Activated CD8-positive, alpha-beta memory T cell treated with anti-CD3 and anti-CD28 coated beads, Interleukin-2, amount 10 ng/mL, durations not matched to agents 7 days and 5 days (primary cell): ENCODE measurements around the gene IL12A. TPM values are rescaled to one million over a fixed set of nuclear protein-coding genes. Genes with fewer than 3 reads are reported as not detected.

Experiments
- ATAC-seq: fragments of 150-1000 bp; cut with Tn5 transposase; one replicate; pipeline ENCODE4 v1.10.0; 2021; ENCODE audit warnings: moderate library complexity
- CTCF ChIA-PET: fragments of 350-600 bp; sonication (Branson Sonifier 250); formaldehyde crosslinking; loops from one replicate; lab custom pipeline; 2021; ENCODE audit warnings: antibody characterized with exemption; lab: Charles Lee
- DNase-seq: peaks from one replicate; pipeline ENCODE4 v3.0.0-alpha.2; 2020
- H3K27ac Mint-ChIP-seq: one replicate; pipeline ENCODE4 v1.8.0; 2021; ENCODE audit warnings: mild to moderate bottlenecking, mixed read lengths
- H3K27me3 Mint-ChIP-seq: one replicate; pipeline ENCODE4 v1.8.0; 2021; ENCODE audit warnings: mixed read lengths
- H3K36me3 Mint-ChIP-seq: one replicate; pipeline ENCODE4 v1.8.0; 2021; ENCODE audit warnings: mild to moderate bottlenecking, mixed read lengths
- H3K4me1 Mint-ChIP-seq: one replicate; pipeline ENCODE4 v1.8.0; 2021; ENCODE audit warnings: mixed read lengths
- H3K4me3 Mint-ChIP-seq: one replicate; pipeline ENCODE4 v1.8.0; 2021; ENCODE audit warnings: mild to moderate bottlenecking, moderate library complexity, mixed read lengths
- H3K9me3 Mint-ChIP-seq: one replicate; pipeline ENCODE4 v1.8.0; 2022; ENCODE audit warnings: low read depth, mixed read lengths
- total RNA-seq, 2 experiments: library from RNA; stranded (reverse); gene quantifications; one replicate each; pipeline ENCODE4 v1.2.3, GENCODE V29; 2021

The IL12A gene
- total RNA-seq, 2 experiments from 2014 or later, result 0.63 to 1.4 TPM

DNA sequence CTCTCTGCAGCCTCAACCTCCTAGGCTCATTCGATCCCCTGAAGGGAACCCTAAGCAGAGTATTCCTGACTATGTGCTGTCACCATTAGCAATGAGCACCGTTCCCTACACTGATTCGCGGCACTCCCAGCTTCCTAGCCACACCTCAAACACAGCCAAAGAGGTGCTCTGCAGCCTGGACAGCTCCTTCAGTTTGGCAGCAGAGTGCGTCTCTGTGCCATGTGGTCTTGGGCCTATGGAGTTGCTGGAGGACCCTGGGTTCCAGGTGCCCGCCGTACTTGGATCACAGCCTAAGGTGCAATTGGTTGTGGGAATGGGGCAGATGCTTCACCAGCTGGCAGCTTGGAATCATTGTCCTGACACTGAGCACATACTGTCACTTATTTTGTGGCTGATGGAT, 17.3 kb upstream of the IL12A start:
- no peak for ATAC-seq
- Mint-ChIP-seq H3K4me1 (no peaks in the 10 kb centered on the region), H3K36me3 (no peaks in the 10 kb centered on the region), H3K9me3 (no peaks in the 10 kb centered on the region), H3K27ac (no peak overlapping the region), H3K4me3 (no peak overlapping the region), H3K27me3 (peaks cover 48% of the 10 kb centered on the region)
- CTCF ChIA-PET, result interaction anchor here (1.3 kb wide), 1 partner anchor 16 kb away, joined by 5 read pairs; no protein-coding TSS in a partner anchor
- no peak for DNase-seq

DNA sequence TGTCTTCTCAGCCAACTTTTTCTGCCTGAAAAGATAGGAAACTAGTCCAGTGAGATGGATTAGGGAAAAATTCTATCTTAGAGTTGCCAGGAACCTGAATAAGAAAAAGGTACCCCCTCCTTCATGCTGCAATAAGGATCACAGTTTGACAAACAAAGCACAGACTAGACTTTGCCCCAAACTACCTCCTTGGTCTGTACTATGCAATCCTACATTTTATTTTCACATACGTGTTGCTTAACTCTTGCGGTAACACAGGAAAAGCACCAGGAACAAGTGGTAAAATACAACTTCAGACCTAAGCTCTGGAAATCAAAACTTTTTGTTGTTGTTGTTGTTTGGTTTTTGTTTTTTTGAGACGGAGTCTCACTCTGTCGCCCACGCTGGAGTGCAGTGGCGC, 11.3 kb upstream of the IL12A start:
- no peaks in the 10 kb centered on the region for H3K4me1 Mint-ChIP-seq
- peaks cover 76% of the 10 kb centered on the region for H3K27me3 Mint-ChIP-seq
- CTCF ChIA-PET, result no interaction called here
- no peaks in the 10 kb centered on the region for H3K9me3 Mint-ChIP-seq
- H3K4me3 Mint-ChIP-seq, result no peak overlapping the region
- H3K27ac Mint-ChIP-seq, result no peak overlapping the region
- H3K36me3 Mint-ChIP-seq, result no peaks in the 10 kb centered on the region
- ATAC-seq (no peak), DNase-seq (no peak)

DNA sequence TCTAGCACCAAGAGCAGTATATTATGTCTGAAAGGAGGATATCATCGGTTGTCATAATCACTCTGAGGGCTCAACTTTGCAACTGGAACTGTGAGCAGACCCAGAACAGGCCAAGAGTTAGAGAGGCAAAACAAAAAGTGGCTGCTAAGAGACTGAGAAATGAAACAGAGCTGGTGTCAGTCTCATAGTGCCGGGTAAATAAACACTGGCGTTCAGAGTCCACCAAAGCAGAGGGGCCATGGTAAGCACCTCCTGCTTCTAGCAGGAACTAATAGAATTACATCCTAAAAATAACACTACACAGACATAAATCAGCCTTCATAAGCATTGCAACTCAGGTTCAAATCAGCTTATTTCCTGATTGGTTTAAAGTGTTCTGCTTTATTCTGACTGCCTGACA, 10.3 kb upstream of the IL12A start:
- H3K27ac Mint-ChIP-seq, result no peak overlapping the region
- CTCF ChIA-PET, result no interaction called here
- no peaks in the 10 kb centered on the region for H3K36me3 Mint-ChIP-seq
- no peaks in the 10 kb centered on the region for H3K4me1 Mint-ChIP-seq
- H3K9me3 Mint-ChIP-seq, result no peaks in the 10 kb centered on the region
- H3K4me3 Mint-ChIP-seq, result no peak overlapping the region
- peaks cover 68% of the 10 kb centered on the region for H3K27me3 Mint-ChIP-seq
- DNase-seq, result no peak
- no peak for ATAC-seq

DNA sequence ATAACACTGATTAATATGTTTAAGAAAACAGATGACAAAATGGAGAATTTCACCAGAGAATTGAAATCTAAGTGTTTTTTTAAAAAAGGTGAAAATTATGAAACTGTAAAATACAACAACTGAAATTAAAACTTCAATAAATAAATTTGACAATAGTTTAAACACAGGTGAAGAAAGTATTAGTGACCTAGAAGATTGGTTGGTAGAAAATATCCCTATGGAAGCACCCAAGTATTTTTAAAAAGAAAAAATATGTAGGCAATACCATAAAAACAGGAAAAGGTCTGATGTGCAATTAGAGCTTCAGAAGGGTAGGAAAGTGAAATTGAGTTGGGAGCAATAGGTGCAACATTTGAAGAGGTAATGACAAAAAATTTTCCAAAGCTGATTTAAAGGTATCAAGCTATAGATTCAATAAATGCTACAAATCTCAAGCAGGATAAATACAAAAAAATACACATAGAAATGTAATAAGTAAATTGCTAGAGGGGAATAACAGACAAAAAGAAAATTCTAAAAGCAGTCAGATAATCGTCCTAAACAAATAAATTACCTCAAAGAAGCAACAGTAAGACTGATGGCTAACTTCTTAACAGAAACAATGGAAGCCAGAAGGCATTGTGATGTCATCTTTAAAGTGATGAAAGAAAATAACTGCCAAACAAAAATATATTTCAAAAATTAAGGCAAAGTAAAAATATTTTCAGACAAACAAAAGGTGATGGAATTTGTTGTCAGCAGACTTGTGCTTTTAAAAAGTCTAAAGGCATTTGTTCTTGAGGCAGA, 9.5 kb upstream of the IL12A start:
- Mint-ChIP-seq H3K4me1 (no peaks in the 10 kb centered on the region), H3K27me3 (peaks cover 61% of the 10 kb centered on the region), H3K4me3 (no peak overlapping the region), H3K36me3 (no peaks in the 10 kb centered on the region), H3K9me3 (no peaks in the 10 kb centered on the region), H3K27ac (no peak overlapping the region)
- ATAC-seq (no peak), DNase-seq (no peak)
- CTCF ChIA-PET, result no interaction called here

DNA sequence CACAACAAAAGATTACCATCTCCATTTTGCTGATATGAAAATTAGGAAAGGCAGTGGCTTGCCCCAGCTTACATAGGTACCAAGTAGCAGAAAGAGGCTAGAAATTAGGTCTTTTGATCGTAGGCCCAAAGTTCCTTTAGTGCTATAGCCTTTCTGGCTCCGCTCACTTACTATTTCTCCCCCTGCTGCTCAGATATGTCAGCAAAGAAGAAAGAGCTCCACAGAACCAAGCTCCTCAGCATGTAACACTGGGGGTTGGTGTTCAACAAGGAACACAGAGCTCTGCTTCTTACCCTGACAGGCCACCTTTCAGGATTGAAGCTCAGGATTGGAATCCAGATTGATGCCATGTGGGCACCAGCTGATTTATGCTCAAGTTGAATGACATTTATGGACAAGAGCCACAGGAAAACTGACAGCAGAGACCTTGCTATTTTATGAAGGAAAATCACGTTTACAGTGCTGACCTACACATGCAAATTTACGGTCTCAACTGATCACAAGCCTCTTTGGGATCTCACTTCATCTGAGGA, 6.1 kb upstream of the IL12A start:
- Mint-ChIP-seq H3K9me3 (no peaks in the 10 kb centered on the region), H3K4me3 (no peak overlapping the region), H3K4me1 (peaks cover 5% of the 10 kb centered on the region), H3K27me3 (peaks cover 40% of the 10 kb centered on the region), H3K27ac (no peak overlapping the region), H3K36me3 (no peaks in the 10 kb centered on the region)
- ATAC-seq (no peak), DNase-seq (no peak)
- CTCF ChIA-PET, result no interaction called here

DNA sequence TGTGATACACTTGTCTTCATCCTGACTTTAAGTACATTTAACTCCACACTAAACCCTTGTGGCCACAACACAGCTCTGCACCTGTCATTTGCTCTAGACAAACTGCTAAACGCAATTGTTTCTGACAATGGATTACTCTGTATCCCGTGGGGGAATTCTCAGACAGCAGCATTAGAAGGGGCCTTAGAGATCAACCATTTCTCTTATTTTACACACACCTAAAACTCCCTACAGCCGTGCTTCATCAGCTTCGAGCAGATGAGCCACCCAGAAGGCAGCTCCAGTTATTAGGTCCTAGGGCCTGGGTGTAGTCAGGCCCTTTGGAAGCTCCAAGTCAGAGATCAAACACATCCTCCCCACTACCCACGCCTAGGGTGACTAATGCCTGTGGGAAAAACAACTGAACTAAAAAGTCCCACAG, 1.3 kb upstream of the IL12A start:
- no peak for DNase-seq
- ATAC-seq, result no peak
- H3K4me1 Mint-ChIP-seq, result peaks cover 19% of the 10 kb centered on the region
- peaks cover 6% of the 10 kb centered on the region for H3K36me3 Mint-ChIP-seq
- H3K27me3 Mint-ChIP-seq, result peaks cover 10% of the 10 kb centered on the region
- CTCF ChIA-PET, result interaction anchor here (0.9 to 7.9 kb wide), 10 partner anchors 9 to 727 kb away, joined by 3 to 128 read pairs (median 4); no protein-coding TSS in a partner anchor
- H3K9me3 Mint-ChIP-seq, result no peaks in the 10 kb centered on the region
- H3K4me3 Mint-ChIP-seq, result peak overlapping the region; percentile 76
- H3K27ac Mint-ChIP-seq, result no peak overlapping the region

DNA sequence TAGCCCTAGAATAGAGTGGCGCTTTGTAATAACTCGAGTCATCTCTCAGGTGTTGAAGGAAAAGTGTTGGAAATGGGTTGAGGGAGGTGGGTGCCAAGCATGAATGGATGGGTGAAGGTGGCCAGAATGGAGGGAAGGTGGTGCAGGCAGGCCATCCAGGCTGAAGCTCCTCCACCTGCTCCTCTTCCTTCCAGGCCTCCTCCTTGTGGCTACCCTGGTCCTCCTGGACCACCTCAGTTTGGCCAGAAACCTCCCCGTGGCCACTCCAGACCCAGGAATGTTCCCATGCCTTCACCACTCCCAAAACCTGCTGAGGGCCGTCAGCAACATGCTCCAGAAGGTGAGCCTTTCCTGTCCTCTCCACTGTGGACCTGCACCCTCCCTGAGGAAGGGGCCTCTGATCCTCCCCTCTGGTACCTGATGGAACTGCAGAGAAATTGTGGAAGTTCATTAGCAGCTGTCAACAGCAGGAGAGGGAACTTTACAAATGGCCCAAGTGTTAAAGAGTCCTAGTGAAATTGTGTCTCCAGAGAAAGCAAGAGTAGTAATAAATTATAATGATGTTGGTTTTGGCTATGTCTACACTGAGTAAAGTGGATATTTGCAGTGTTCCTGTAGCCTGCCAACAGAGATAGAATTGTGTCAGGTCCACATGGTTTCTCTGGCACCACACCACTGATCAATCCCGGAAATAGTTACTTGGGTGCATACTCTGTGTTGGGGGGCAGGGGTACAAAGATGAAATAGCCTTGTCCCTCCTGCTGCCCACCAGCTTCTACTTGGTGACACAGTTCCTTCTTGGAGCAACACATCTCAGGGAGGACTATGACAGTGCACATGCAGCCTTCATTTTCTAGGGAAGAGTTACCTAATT, 1.6 kb downstream of the IL12A start:
- ATAC-seq (no peak), DNase-seq (no peak)
- CTCF ChIA-PET, result interaction anchor here (1.1 to 7.9 kb wide), 6 partner anchors 14 to 353 kb away, joined by 3 to 128 read pairs (median 10); no protein-coding TSS in a partner anchor
- Mint-ChIP-seq H3K4me3 (peak overlapping the region; percentile 76), H3K4me1 (peaks cover 19% of the 10 kb centered on the region), H3K27me3 (peaks cover 2% of the 10 kb centered on the region), H3K36me3 (peaks cover 11% of the 10 kb centered on the region), H3K9me3 (no peaks in the 10 kb centered on the region), H3K27ac (no peak overlapping the region)

DNA sequence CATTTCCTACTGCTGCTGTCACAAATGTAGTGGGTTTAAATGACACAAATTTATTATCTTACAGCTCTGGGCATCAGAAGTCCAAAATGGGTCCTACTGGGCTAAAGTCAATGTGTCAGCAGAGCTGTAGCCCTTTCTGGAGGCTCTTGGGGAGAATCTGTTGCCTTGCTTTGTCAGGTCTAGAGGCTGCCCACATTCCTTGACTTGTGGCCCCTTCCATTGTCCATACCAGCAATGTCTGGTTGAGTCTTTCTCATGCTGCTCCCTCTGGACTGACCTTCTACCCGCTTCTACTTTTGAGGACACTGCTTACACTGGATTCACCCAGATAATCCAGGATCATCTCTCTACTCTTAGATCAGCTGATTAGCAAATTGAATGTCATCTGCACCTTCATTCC, 3.0 kb downstream of the IL12A start:
- Mint-ChIP-seq H3K9me3 (no peaks in the 10 kb centered on the region), H3K27ac (no peak overlapping the region), H3K4me3 (no peak overlapping the region), H3K36me3 (peaks cover 11% of the 10 kb centered on the region), H3K4me1 (peaks cover 19% of the 10 kb centered on the region), H3K27me3 (no peaks in the 10 kb centered on the region)
- ATAC-seq (no peak), DNase-seq (no peak)
- CTCF ChIA-PET, result interaction anchor here (1.1 to 7.9 kb wide), 2 partner anchors 13 to 107 kb away, joined by 4 to 128 read pairs; no protein-coding TSS in a partner anchor

DNA sequence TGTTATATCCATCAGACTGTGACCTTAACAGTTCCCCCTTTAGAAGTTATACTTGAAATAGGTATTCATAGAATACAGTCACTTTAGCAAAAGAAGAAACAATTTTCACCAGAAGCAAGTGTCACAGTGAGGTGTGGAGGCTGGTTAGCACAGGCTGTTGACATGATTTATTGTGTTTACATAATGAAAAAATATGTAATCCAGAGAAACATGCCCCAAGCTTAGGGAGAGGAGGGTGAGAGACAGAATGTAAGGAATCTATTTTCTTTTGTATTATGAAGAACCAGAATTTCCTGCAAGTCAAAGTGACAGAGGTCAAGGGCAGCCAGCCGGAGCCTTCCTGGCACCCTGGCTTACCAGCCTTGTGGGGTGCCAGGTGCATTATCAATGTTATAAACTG, 4.0 kb downstream of the IL12A start:
- H3K27me3 Mint-ChIP-seq, result no peaks in the 10 kb centered on the region
- no peaks in the 10 kb centered on the region for H3K9me3 Mint-ChIP-seq
- H3K4me3 Mint-ChIP-seq, result no peak overlapping the region
- peaks cover 10% of the 10 kb centered on the region for H3K36me3 Mint-ChIP-seq
- ATAC-seq (no peak), DNase-seq (no peak)
- no peak overlapping the region for H3K27ac Mint-ChIP-seq
- H3K4me1 Mint-ChIP-seq, result peaks cover 14% of the 10 kb centered on the region
- CTCF ChIA-PET, result interaction anchor here (7.9 kb wide), 1 partner anchor 12 kb away, joined by 128 read pairs; no protein-coding TSS in a partner anchor

DNA sequence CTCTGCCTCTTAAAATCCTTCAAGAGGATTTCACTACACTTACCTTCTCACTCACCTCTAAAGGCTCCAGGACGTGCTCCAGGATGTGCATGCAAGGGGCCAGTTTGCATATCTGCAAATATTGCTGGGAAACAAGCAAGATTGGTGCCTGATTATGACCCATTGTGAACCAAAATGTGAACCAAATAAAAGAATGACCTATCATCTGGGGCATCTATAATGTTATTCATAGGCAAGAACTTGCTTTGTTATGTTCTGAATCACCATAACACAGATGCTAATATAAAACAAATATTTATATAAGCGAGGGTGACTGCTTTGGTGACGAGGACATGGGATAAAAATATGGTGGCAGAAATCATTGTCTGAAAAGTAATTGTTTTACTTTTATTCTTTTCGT, 5.5 kb downstream of the IL12A start:
- Mint-ChIP-seq H3K9me3 (no peaks in the 10 kb centered on the region), H3K27me3 (no peaks in the 10 kb centered on the region), H3K36me3 (peaks cover 7% of the 10 kb centered on the region), H3K4me3 (no peak overlapping the region), H3K4me1 (peaks cover 4% of the 10 kb centered on the region), H3K27ac (no peak overlapping the region)
- no peak for ATAC-seq
- CTCF ChIA-PET, result interaction anchor here (1.6 kb wide), 1 partner anchor 11 kb away, joined by 9 read pairs; no protein-coding TSS in a partner anchor
- no peak for DNase-seq

DNA sequence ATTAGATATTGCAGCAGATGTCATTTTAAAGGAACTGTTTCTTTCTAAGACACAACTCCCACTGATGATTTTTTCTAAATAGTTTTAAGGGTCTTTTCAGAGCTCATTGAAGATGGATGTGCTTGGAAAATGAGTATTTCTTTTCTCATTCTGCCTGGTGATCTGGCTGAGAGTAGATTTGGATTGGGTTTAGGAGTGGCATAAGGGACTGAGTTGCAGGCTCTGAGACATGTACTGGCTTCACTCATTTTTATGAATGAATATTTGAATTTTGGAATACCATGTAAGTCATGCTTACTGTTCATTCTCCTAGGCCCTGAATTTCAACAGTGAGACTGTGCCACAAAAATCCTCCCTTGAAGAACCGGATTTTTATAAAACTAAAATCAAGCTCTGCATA, 6.5 kb downstream of the IL12A start:
- CTCF ChIA-PET, result interaction anchor here (0.7 to 1.6 kb wide), 4 partner anchors 8 to 17 kb away, joined by 3 to 9 read pairs (median 4); no protein-coding TSS in a partner anchor
- H3K27ac Mint-ChIP-seq, result no peak overlapping the region
- DNase-seq (no peak), ATAC-seq (no peak)
- peaks cover 7% of the 10 kb centered on the region for H3K36me3 Mint-ChIP-seq
- H3K4me3 Mint-ChIP-seq, result no peak overlapping the region
- no peaks in the 10 kb centered on the region for H3K9me3 Mint-ChIP-seq
- no peaks in the 10 kb centered on the region for H3K27me3 Mint-ChIP-seq
- peaks cover 2% of the 10 kb centered on the region for H3K4me1 Mint-ChIP-seq

DNA sequence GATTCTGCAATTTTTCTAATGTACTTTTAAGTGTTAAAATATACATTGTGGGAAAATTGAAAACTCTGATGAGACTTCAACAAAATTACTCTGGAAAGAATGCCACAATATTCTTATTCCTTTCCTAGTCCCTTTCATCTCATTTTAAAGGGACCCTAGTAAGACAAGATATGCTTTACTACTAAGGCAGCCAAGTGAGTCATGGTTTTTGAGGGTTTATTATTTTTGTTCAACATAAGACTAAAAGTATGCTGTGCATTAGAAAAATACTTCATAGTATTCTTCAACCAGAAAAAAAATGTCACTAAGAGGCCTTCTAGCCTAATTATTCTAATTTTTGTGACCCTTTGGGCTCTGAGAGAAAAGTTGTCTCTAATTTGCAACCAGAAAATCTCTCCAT, 7.4 kb downstream of the IL12A start:
- CTCF ChIA-PET, result interaction anchor here (1.2 kb wide), 2 partner anchors 7 to 9 kb away, joined by 3 to 4 read pairs; no protein-coding TSS in a partner anchor
- no peak overlapping the region for H3K4me3 Mint-ChIP-seq
- H3K27me3 Mint-ChIP-seq, result no peaks in the 10 kb centered on the region
- ATAC-seq (no peak), DNase-seq (no peak)
- H3K9me3 Mint-ChIP-seq, result no peaks in the 10 kb centered on the region
- no peaks in the 10 kb centered on the region for H3K4me1 Mint-ChIP-seq
- no peak overlapping the region for H3K27ac Mint-ChIP-seq
- peaks cover 7% of the 10 kb centered on the region for H3K36me3 Mint-ChIP-seq

DNA sequence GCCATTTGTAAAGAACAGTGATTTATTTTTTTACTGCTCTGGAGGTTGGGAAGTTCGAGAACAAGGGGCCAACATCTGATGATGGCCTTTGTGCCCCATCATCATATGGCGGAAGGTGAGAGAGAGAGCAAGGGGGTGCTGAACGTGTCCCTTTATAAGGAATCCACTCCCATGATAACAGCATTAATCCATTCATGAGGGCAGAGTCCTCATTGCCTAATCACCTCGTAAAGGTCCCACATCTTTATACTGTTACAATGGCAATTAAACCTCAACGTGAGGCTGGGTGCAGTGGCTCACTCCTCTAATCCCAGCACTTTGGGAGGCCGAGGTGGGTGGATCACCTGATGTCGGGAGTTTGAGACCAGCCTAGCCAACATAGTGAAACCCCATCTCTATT, 8.3 kb downstream of the IL12A start:
- Mint-ChIP-seq H3K27ac (no peak overlapping the region), H3K27me3 (peaks cover 5% of the 10 kb centered on the region), H3K9me3 (no peaks in the 10 kb centered on the region), H3K4me1 (no peaks in the 10 kb centered on the region), H3K36me3 (peaks cover 5% of the 10 kb centered on the region), H3K4me3 (no peak overlapping the region)
- DNase-seq, result no peak
- no peak for ATAC-seq
- CTCF ChIA-PET, result no interaction called here
